ENCODE measurements around the gene RNF212.

The RNF212 gene

GRCh38 chr4:1061056-1061700 lies 52.2 kb downstream of the RNF212 start:
- no peak for TF ChIP-seq CTCF (IDR thresholded peaks at IDR 0.05; ENCODE audit: low read depth, low read length, missing control alignments)
- no peak for DNase-seq (ENCODE audit: extremely low read depth, low read depth)
- no peak overlapping the region for H3K4me3 ChIP-seq (replicated peaks; ENCODE audit: low read depth, low read length)

DNA sequence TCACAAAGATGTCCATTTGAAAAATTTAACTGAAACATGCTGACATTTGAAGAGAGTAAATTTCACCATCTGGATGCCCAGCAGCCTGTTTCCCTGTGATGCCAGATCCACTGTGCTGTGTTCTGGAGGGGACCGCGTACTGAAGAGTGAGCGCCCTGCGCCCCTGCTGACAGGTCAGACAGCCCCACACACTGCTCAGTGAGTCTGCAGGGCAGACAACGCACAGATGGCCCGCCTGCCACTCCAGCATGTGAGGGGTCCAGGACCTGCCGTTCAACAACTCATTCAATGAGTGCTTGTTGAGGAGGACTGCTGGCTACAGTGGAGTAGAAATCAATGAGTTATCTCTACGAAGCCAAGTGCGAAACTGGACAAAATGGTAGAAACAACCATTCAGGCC lies 52.7 kb downstream of the RNF212 start:
- DNase-seq (ENCODE audit: extremely low read depth, low read depth), result no peak
- TF ChIP-seq CTCF (IDR thresholded peaks at IDR 0.05; ENCODE audit: low read depth, low read length, missing control alignments), result no peak
- no peak overlapping the region for H3K4me3 ChIP-seq (replicated peaks; ENCODE audit: low read depth, low read length)

DNA sequence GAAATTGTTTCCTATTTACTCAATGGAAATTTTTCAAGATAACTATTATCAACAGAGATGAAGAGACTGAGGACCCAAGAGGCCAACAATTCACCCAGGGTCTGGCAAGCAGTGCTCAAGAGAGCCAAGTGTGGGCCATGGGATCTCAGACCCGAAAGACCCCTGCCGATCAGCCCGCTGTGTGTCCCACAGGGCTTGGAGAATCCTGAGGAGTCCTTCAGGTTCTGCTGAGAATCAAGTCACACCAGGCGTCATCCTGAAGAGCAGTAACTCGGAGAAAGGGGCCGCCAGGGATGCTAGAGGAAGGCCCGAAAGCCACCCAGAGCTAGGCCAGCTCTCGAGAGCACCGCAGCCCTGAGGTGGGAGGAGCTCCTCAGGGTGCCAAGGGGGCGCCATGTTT lies 53.2 kb downstream of the RNF212 start:
- no peak overlapping the region for H3K4me3 ChIP-seq (replicated peaks; ENCODE audit: low read depth, low read length)
- TF ChIP-seq CTCF (IDR thresholded peaks at IDR 0.05; ENCODE audit: low read depth, low read length, missing control alignments), result no peak
- no peak for DNase-seq (ENCODE audit: extremely low read depth, low read depth)

DNA sequence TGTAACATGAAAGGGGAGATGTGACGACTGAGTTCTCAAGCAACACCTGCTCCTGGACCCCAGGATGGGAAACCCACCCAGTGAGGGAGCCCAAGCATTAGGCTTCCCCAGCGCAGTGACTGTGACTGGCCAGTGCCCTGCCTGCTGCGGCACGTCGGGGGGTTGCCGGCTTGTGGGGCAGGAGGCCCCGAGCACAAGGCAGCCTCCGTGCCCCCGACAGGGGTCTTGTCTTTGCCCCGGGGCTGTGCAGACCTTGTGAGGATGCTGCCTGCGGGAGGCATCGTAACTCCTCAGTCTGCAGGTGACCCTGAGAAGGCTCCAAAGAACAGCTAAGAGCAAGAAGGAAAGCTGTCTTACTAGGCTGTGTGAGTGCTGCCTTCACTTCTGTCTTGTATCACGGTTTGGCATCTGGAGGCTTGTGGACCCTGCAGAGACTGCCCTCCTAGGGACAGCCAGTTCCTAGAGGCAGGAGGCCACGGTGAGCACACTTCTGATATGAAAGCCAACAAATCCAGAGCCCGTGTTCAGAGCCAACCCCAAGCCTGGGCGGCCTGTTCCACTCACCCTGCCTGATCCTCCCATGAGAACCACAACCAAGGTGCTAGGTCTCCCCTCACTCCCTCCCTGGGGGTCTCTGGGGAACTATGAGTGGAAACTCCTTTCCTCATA lies 54.2 kb downstream of the RNF212 start:
- no peak for DNase-seq (ENCODE audit: extremely low read depth, low read depth)
- no peak for TF ChIP-seq CTCF (IDR thresholded peaks at IDR 0.05; ENCODE audit: low read depth, low read length, missing control alignments)
- H3K4me3 ChIP-seq (replicated peaks; ENCODE audit: low read depth, low read length), result no peak overlapping the region

- no peak for TF ChIP-seq CTCF (IDR thresholded peaks at IDR 0.05; ENCODE audit: low read depth, low read length, missing control alignments)
- DNase-seq (ENCODE audit: extremely low read depth, low read depth), result no peak
- H3K4me3 ChIP-seq (replicated peaks; ENCODE audit: low read depth, low read length), result no peak overlapping the region
These were observed 55.0 kb downstream of the RNF212 start for GRCh38 chr4:1058198-1058996.

- DNase-seq (ENCODE audit: extremely low read depth, low read depth), result no peak
- no peak overlapping the region for H3K4me3 ChIP-seq (replicated peaks; ENCODE audit: low read depth, low read length)
- no peak for TF ChIP-seq CTCF (IDR thresholded peaks at IDR 0.05; ENCODE audit: low read depth, low read length, missing control alignments)
These were observed 56.0 kb downstream of the RNF212 start for GRCh38 chr4:1057403-1057745.

All from HFF-Myc (cell line).